ENCODE results near the gene TIE1. TPM values are rescaled to one million over a fixed set of nuclear protein-coding genes. Genes with fewer than 3 reads are reported as not detected.

The TIE1 gene
- total and polyA plus RNA-seq, 2 donors (not counting 1 experiment from before 2014, with no cell fraction given): 0.02 TPM; not detected in 1

- H3K79me2 ChIP-seq (ENCODE audit: control insufficient read depth, insufficient read depth, low read length): no peaks in the 10 kb centered on the region
- no peak for DNase-seq (ENCODE audit: low read depth in 2 of 2)
- no peak overlapping the region for H2AFZ ChIP-seq (ENCODE audit: low read length)
- no peaks in the 10 kb centered on the region for H4K20me1 ChIP-seq (ENCODE audit: control insufficient read depth, extremely low read depth, insufficient read depth, low read length)
- no peaks in the 10 kb centered on the region for H3K36me3 ChIP-seq (ENCODE audit: control insufficient read depth, insufficient read depth, low read length)
- no peak overlapping the region for H3K9ac ChIP-seq (ENCODE audit: insufficient read depth, low read length)
- no peak overlapping the region for H3K4me2 ChIP-seq (ENCODE audit: extremely low read depth, insufficient read depth, low read length)
- no peak for TF ChIP-seq EZH2 (IDR thresholded peaks at IDR 0.05; ENCODE audit: low read length, missing control alignments)
- TF ChIP-seq, protein P1, sequence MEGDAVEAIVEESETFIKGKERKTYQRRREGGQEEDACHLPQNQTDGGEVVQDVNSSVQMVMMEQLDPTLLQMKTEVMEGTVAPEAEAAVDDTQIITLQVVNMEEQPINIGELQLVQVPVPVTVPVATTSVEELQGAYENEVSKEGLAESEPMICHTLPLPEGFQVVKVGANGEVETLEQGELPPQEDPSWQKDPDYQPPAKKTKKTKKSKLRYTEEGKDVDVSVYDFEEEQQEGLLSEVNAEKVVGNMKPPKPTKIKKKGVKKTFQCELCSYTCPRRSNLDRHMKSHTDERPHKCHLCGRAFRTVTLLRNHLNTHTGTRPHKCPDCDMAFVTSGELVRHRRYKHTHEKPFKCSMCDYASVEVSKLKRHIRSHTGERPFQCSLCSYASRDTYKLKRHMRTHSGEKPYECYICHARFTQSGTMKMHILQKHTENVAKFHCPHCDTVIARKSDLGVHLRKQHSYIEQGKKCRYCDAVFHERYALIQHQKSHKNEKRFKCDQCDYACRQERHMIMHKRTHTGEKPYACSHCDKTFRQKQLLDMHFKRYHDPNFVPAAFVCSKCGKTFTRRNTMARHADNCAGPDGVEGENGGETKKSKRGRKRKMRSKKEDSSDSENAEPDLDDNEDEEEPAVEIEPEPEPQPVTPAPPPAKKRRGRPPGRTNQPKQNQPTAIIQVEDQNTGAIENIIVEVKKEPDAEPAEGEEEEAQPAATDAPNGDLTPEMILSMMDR (conservative IDR thresholded peaks at IDR 0.05 in 1 of 2, IDR thresholded peaks at IDR 0.05 in 1 of 2; ENCODE audit: low read depth in 1 of 2, low read length in 2 of 2): no peak
- no peaks in the 10 kb centered on the region for H3K4me1 ChIP-seq (ENCODE audit: control insufficient read depth, extremely low read depth, insufficient read depth, low read length)
- H3K27me3 ChIP-seq (ENCODE audit: control insufficient read depth, insufficient read depth, low read length): peaks cover 13% of the 10 kb centered on the region
- H3K9me3 ChIP-seq (ENCODE audit: control insufficient read depth, insufficient read depth, low read depth, low read length): no peaks in the 10 kb centered on the region
- no peak overlapping the region for H3K27ac ChIP-seq (ENCODE audit: insufficient read depth, low read length)
- no peak overlapping the region for H3K4me3 ChIP-seq (replicated peaks in 1 of 4; ENCODE audit: control extremely low read depth in 1 of 4, insufficient read depth in 1 of 4, low read depth in 3 of 4, low read length in 4 of 4)
Observed at GRCh38 chr1:43256675-43257570, 43.9 kb upstream of the TIE1 start.

DNA sequence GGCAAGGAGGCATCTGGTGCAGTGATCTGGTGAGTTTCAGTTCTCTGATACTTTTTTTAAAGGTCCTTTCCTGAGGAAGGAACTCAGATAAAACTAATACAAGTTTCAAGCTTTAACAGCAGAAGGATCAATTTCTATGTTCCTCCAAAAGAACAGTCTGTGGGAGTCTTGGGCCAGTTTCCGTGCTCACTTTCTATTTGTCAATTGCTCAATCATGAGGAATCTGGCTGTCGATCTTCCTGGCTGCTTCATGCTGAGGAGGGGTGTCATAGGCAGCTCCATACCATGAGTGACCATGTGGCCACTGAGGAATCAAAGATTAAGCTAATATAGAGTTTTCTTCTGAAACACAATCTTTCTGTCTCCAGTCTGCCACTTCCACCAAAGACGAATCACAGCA lies 42.4 kb upstream of the TIE1 start:
- no peaks in the 10 kb centered on the region for H3K79me2 ChIP-seq (ENCODE audit: control insufficient read depth, insufficient read depth, low read length)
- TF ChIP-seq, protein P1 (conservative IDR thresholded peaks at IDR 0.05 in 1 of 2, IDR thresholded peaks at IDR 0.05 in 1 of 2; ENCODE audit: low read depth in 1 of 2, low read length in 2 of 2): no peak

GRCh38 chr1:43265431-43265830 lies 35.4 kb upstream of the TIE1 start:
- Histone ChIP-seq H3K36me3 (ENCODE audit: control insufficient read depth, insufficient read depth, low read length) (no peaks in the 10 kb centered on the region), H3K27me3 (ENCODE audit: control insufficient read depth, insufficient read depth, low read length) (peaks cover 7% of the 10 kb centered on the region), H3K9ac (ENCODE audit: insufficient read depth, low read length) (no peak overlapping the region), H3K27ac (ENCODE audit: insufficient read depth, low read length) (no peak overlapping the region), H3K4me3 (replicated peaks in 1 of 4; ENCODE audit: control extremely low read depth in 1 of 4, insufficient read depth in 1 of 4, low read depth in 3 of 4, low read length in 4 of 4) (no peak overlapping the region), H3K4me2 (ENCODE audit: extremely low read depth, insufficient read depth, low read length) (no peak overlapping the region), H3K9me3 (ENCODE audit: control insufficient read depth, insufficient read depth, low read depth, low read length) (no peaks in the 10 kb centered on the region), H3K79me2 (ENCODE audit: control insufficient read depth, insufficient read depth, low read length) (no peaks in the 10 kb centered on the region), H2AFZ (ENCODE audit: low read length) (no peak overlapping the region), H3K4me1 (ENCODE audit: control insufficient read depth, extremely low read depth, insufficient read depth, low read length) (no peaks in the 10 kb centered on the region), H4K20me1 (ENCODE audit: control insufficient read depth, extremely low read depth, insufficient read depth, low read length) (no peaks in the 10 kb centered on the region)
- no peak for DNase-seq (ENCODE audit: low read depth in 2 of 2)
- TF ChIP-seq EZH2 (IDR thresholded peaks at IDR 0.05; ENCODE audit: low read length, missing control alignments): no peak
- TF ChIP-seq, protein P1 (conservative IDR thresholded peaks at IDR 0.05 in 1 of 2, IDR thresholded peaks at IDR 0.05 in 1 of 2; ENCODE audit: low read depth in 1 of 2, low read length in 2 of 2): no peak

More for the DNA sequence above, 42.4 kb upstream of the TIE1 start:
- no peaks in the 10 kb centered on the region for H3K36me3 ChIP-seq (ENCODE audit: control insufficient read depth, insufficient read depth, low read length)
- H3K27me3 ChIP-seq (ENCODE audit: control insufficient read depth, insufficient read depth, low read length): peaks cover 9% of the 10 kb centered on the region
- no peak for DNase-seq (ENCODE audit: low read depth in 2 of 2)
- no peaks in the 10 kb centered on the region for H3K4me1 ChIP-seq (ENCODE audit: control insufficient read depth, extremely low read depth, insufficient read depth, low read length)
- H3K9me3 ChIP-seq (ENCODE audit: control insufficient read depth, insufficient read depth, low read depth, low read length): no peaks in the 10 kb centered on the region
- H3K27ac ChIP-seq (ENCODE audit: insufficient read depth, low read length): no peak overlapping the region
- H3K4me3 ChIP-seq (replicated peaks in 1 of 4; ENCODE audit: control extremely low read depth in 1 of 4, insufficient read depth in 1 of 4, low read depth in 3 of 4, low read length in 4 of 4): no peak overlapping the region
- no peaks in the 10 kb centered on the region for H4K20me1 ChIP-seq (ENCODE audit: control insufficient read depth, extremely low read depth, insufficient read depth, low read length)
- H2AFZ ChIP-seq (ENCODE audit: low read length): no peak overlapping the region
- no peak overlapping the region for H3K9ac ChIP-seq (ENCODE audit: insufficient read depth, low read length)
- no peak overlapping the region for H3K4me2 ChIP-seq (ENCODE audit: extremely low read depth, insufficient read depth, low read length)
